H1 (cell line): ENCODE data around the gene CFAP61. TPM values are rescaled to one million over a fixed set of nuclear protein-coding genes. Genes with fewer than 3 reads are reported as not detected.

ENCODE experiments used
- BCL11A ChIP-seq, 2 experiments: IDR thresholded peaks; one replicate each; pipeline ENCODE4 v1.6.1; 2011; ENCODE audit warnings: low read depth in 2 of 2, low read length in 2 of 2, mild to moderate bottlenecking in 2 of 2
- EGR1 ChIP-seq: IDR thresholded peaks from 2 replicates; pipeline ENCODE4 v1.6.1; 2011; ENCODE audit warnings: low read depth, low read length, borderline replicate concordance
- polyA plus RNA-seq, 7 experiments: library from polyadenylated mRNA; depleted of rRNA in 3 of 7; stranded (reverse) in 5 of 7; unstranded in 2 of 7; fragments of >200 nt in 5 of 7; fragments of 200-250 nt in 2 of 7; gene quantifications; 1 replicate in 5 of 7; 2 replicates in 1 of 7; 4 replicates in 1 of 7; pipeline versions ENCODE4 v1.2.1 to v1.2.3, GENCODE V29; 2011 to 2013; ENCODE audit warnings: missing spikeins in 2 of 7, mixed read lengths in 2 of 7
- total RNA-seq: library from RNA; stranded (reverse); fragmentation: NEBNext Ultra II Directional; extraction: Animal tissue kit (Norgen Biotek cat#: 25700); gene quantifications from 2 replicates; pipeline ENCODE4 v1.2.1, GENCODE V29; 2021

CFAP61 gene
- total and polyA plus RNA-seq, 2 of the 8 experiments (the other 6 are each of a cell fraction or from before 2014, with no cell fraction given), result 0.29 to 0.61 TPM

DNA sequence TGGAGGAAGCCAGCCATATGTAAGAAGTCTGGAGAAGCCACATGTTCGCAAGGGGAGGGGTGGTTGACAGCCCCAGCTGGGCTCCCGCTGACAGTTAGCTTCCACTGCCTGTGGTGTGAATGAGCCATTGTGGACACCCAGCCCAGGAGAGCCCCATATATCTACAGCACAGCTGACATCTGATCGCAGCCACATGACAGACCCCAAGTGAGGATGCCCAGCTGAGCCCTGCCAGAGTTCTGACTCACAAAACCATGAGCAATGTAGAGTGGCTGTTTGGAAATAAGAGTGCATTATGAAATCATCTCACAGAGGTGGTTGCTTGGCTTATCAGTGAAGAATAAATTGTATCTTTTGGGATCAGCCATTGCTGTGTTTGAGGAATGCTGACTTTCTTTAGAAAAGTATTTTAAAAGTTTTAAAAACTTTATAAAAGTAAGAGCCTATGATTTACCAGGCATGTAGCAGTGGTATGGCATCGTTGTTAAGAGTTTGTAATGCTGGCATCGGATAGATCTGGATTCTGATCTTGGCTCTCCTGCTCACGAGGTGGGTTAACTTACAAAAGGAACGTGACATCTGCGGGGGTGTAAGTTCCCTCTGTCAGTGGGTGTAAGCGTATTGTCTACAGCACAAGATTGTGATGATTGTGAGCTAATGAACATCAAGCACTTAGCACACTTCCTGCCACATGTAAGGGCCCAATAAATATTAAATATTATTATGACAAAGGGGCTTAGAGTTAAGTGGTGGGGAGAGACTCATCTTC, 24.1 kb downstream of the CFAP61 start (continued):
- TF ChIP-seq BCL11A (IDR thresholded peaks at IDR 0.05; ENCODE audit: low read depth in 2 of 2, low read length in 2 of 2) (no peak), EGR1 (no peak)
